AG09319 (cell line): ENCODE results near the gene AGAP1.

Source experiments
- DNase-seq: peaks from one replicate; pipeline ENCODE4 v3.0.0-alpha.2; 2010; ENCODE audit warnings: low read depth; ENCODE audit errors: extremely low read depth
- CTCF ChIP-seq: IDR thresholded peaks from 2 replicates; pipeline ENCODE4 v1.5.1; 2011; ENCODE audit warnings: low read depth, mild to moderate bottlenecking, inconsistent platforms, low read length, moderate library complexity

AGAP1 gene

GRCh38 chr2:236165842-236166795 is 672.3 kb downstream of the AGAP1 start:
- TF ChIP-seq CTCF = no peak
- no peak for DNase-seq

- TF ChIP-seq CTCF = no peak
- no peak for DNase-seq
These were observed 673.0 kb downstream of the AGAP1 start for GRCh38 chr2:236166796-236167296.

- no peak for DNase-seq
- TF ChIP-seq CTCF = peak; percentile 1; the same call in 1 of the 2 replicates
These were observed 673.7 kb downstream of the AGAP1 start for GRCh38 chr2:236167297-236168109.

GRCh38 chr2:236168110-236169080 is 674.6 kb downstream of the AGAP1 start, which contains the start of gene GBX2:
TSS of gene GBX2 (minus strand) at chr2:236168386. CDS start at chr2:236167971, 415 bp downstream.
- no peak for TF ChIP-seq CTCF
- DNase-seq = no peak

- TF ChIP-seq CTCF = no peak
- no peak for DNase-seq
These were observed 675.4 kb downstream of the AGAP1 start for GRCh38 chr2:236169151-236169721.

- TF ChIP-seq CTCF = no peak
- DNase-seq = no peak
These were observed 676.1 kb downstream of the AGAP1 start for GRCh38 chr2:236169741-236170589.
